Neural cell (in vitro differentiated cells): ENCODE measurements around the gene LZTR1. TPM values are rescaled to one million over a fixed set of nuclear protein-coding genes. Genes with fewer than 3 reads are reported as not detected.

Experiments
- H2AFZ ChIP-seq: fragments of 200-600, 300-800 bp; sonication (generic), shearing (Covaris generic); 2 replicates; pipeline ENCODE4 v1.6.0; 2014; ENCODE audit warnings: low read depth, mild to moderate bottlenecking, antibody characterized with exemption, low read length, moderate library complexity
- H3F3A ChIP-seq: fragments of 200-600 bp; shearing (Covaris generic); 2 replicates; pipeline ENCODE4 v1.6.1; 2016; ENCODE audit warnings: mild to moderate bottlenecking, moderate library complexity, mixed read lengths, antibody characterized with exemption, low read length; ENCODE audit not compliant: insufficient read depth, poor library complexity, severe bottlenecking
- H3K27ac ChIP-seq: fragments of 200-600, 300-800 bp; sonication (generic), shearing (Covaris generic); 2 replicates; pipeline ENCODE4 v1.5.1; 2014; ENCODE audit warnings: mild to moderate bottlenecking, low read length, moderate library complexity
- H3K27me3 ChIP-seq: fragments of 300-800, 200-600 bp; sonication (generic), shearing (Covaris generic); 2 replicates; pipeline ENCODE4 v1.6.0; 2014; ENCODE audit warnings: mild to moderate bottlenecking, low read depth, low read length, moderate library complexity; ENCODE audit not compliant: insufficient read depth
- H3K36me3 ChIP-seq: fragments of 300-800, 200-600 bp; sonication (generic), shearing (Covaris generic); 2 replicates; pipeline ENCODE4 v1.5.1; 2014; ENCODE audit warnings: mild to moderate bottlenecking, antibody characterized with exemption, low read length, moderate library complexity; ENCODE audit not compliant: insufficient read depth
- H3K4me2 ChIP-seq: fragments of 300-800, 200-600 bp; sonication (generic), shearing (Covaris generic); 2 replicates; pipeline ENCODE4 v1.6.0; 2014; ENCODE audit warnings: mild to moderate bottlenecking, low read length
- H3K4me3 ChIP-seq: fragments of 300-800, 200-600 bp; sonication (generic), shearing (Covaris generic); 2 replicates; pipeline ENCODE4 v1.5.1; 2014; ENCODE audit warnings: mild to moderate bottlenecking, low read length, moderate library complexity
- H3K79me2 ChIP-seq: fragments of 200-600 bp; shearing (Covaris generic); replicated peaks from 2 replicates; pipeline ENCODE4 v1.6.0; 2014; ENCODE audit warnings: mild to moderate bottlenecking, low read length, moderate library complexity; ENCODE audit not compliant: insufficient read depth
- H3K9ac ChIP-seq: fragments of 300-800, 200-600 bp; sonication (generic), shearing (Covaris generic); 2 replicates; pipeline ENCODE4 v1.6.1; 2016; ENCODE audit warnings: mild to moderate bottlenecking, low read length, mixed read lengths
- H3K9me2 ChIP-seq: fragments of 200-600 bp; shearing (Covaris generic); 2 replicates; pipeline ENCODE4 v1.6.1; 2016; ENCODE audit warnings: mild to moderate bottlenecking, low read length, mixed read lengths; ENCODE audit not compliant: insufficient read depth
- H3K9me3 ChIP-seq: fragments of 200-600, 300-800 bp; sonication (generic), shearing (Covaris generic); 2 replicates; pipeline ENCODE4 v1.6.1; 2016; ENCODE audit warnings: mild to moderate bottlenecking, mixed run types, low read length, moderate library complexity, mixed read lengths
- H4K20me1 ChIP-seq: fragments of 200-600 bp; shearing (Covaris generic); 2 replicates; pipeline ENCODE4 v1.6.1; 2016; ENCODE audit warnings: mild to moderate bottlenecking, mixed run types; ENCODE audit not compliant: insufficient read depth
- CTCF ChIP-seq: fragments of 450-650 bp; IDR thresholded peaks from 2 replicates; pipeline ENCODE4 v1.5.1; 2014; ENCODE audit warnings: antibody characterized with exemption, mild to moderate bottlenecking, moderate library complexity; ENCODE audit not compliant: poor library complexity, severe bottlenecking
- EP300 ChIP-seq: fragments of 450-650 bp; conservative IDR thresholded peaks from 2 replicates; pipeline ENCODE4 v1.6.1; 2014; ENCODE audit warnings: antibody characterized with exemption, mild to moderate bottlenecking, moderate library complexity; ENCODE audit not compliant: poor library complexity, severe bottlenecking
- EZH2 ChIP-seq: fragments of 200-600, 300-800 bp; shearing (Covaris generic), sonication (generic); IDR thresholded peaks from 2 replicates; pipeline ENCODE4 v1.6.1; 2014; ENCODE audit warnings: antibody characterized with exemption, low read length, borderline replicate concordance, mild to moderate bottlenecking; ENCODE audit not compliant: insufficient read depth, poor library complexity, severe bottlenecking
- MXI1 ChIP-seq: fragments of 450-650 bp; conservative IDR thresholded peaks from 2 replicates; pipeline ENCODE4 v1.6.1; 2014; ENCODE audit warnings: antibody characterized with exemption, mild to moderate bottlenecking; ENCODE audit not compliant: poor library complexity, severe bottlenecking
- POLR2AphosphoS5 ChIP-seq: IDR thresholded peaks from 2 replicates; pipeline ENCODE4 v1.6.1; 2012
- RAD21 ChIP-seq: fragments of 450-650 bp; conservative IDR thresholded peaks from 2 replicates; pipeline ENCODE4 v1.6.1; 2014; ENCODE audit warnings: antibody characterized with exemption, mild to moderate bottlenecking, moderate library complexity
- REST ChIP-seq: IDR thresholded peaks from 2 replicates; pipeline ENCODE4 v1.6.1; 2012; ENCODE audit warnings: borderline replicate concordance
- SMC3 ChIP-seq: fragments of 450-650 bp; conservative IDR thresholded peaks from 2 replicates; pipeline ENCODE4 v1.6.1; 2014; ENCODE audit warnings: antibody characterized with exemption, mild to moderate bottlenecking, moderate library complexity; ENCODE audit not compliant: poor library complexity
- TAF1 ChIP-seq: IDR thresholded peaks from 2 replicates; pipeline ENCODE4 v1.6.1; 2012; ENCODE audit warnings: low read depth
- polyA plus RNA-seq: library from polyadenylated mRNA; depleted of rRNA; stranded (reverse); fragments of >200 nt; gene quantifications from 2 replicates; pipeline ENCODE4 v1.2.3, GENCODE V29; 2014

LZTR1 gene
- polyA plus RNA-seq, 1 donor from 2014 or later = 114 TPM

GRCh38 chr22:20974336-20974955 lies 7.7 kb upstream of the LZTR1 start:
- no peak overlapping the region for H2AFZ ChIP-seq
- H3K36me3 ChIP-seq = no peaks in the 10 kb centered on the region
- no peak overlapping the region for H3K4me2 ChIP-seq
- no peaks in the 10 kb centered on the region for H3K79me2 ChIP-seq
- no peaks in the 10 kb centered on the region for H3K9me3 ChIP-seq
- no peak overlapping the region for H3K27ac ChIP-seq
- no peak overlapping the region for H3K9ac ChIP-seq
- H3K9me2 ChIP-seq = no peaks in the 10 kb centered on the region
- TF ChIP-seq EP300 = no peak
- TF ChIP-seq TAF1 = no peak
- no peak for TF ChIP-seq SMC3
- H3K27me3 ChIP-seq = no peaks in the 10 kb centered on the region
- H3K4me3 ChIP-seq = no peak overlapping the region
- no peaks in the 10 kb centered on the region for H3F3A ChIP-seq
- no peaks in the 10 kb centered on the region for H4K20me1 ChIP-seq

- no peak overlapping the region for H3K4me3 ChIP-seq
- no peak overlapping the region for H3K9ac ChIP-seq
- no peaks in the 10 kb centered on the region for H4K20me1 ChIP-seq
- no peaks in the 10 kb centered on the region for H3K79me2 ChIP-seq
- H3K9me2 ChIP-seq = no peaks in the 10 kb centered on the region
- no peaks in the 10 kb centered on the region for H3K9me3 ChIP-seq
- TF ChIP-seq SMC3 (no peak), POLR2AphosphoS5 (no peak), MXI1 (no peak), RAD21 (no peak), EZH2 (no peak), REST (no peak), EP300 (no peak)
- H2AFZ ChIP-seq = no peak overlapping the region
- H3K36me3 ChIP-seq = no peaks in the 10 kb centered on the region
- no peak overlapping the region for H3K27ac ChIP-seq
- no peaks in the 10 kb centered on the region for H3K27me3 ChIP-seq
- H3F3A ChIP-seq = no peaks in the 10 kb centered on the region
- H3K4me2 ChIP-seq = no peak overlapping the region
These were observed 6.4 kb upstream of the LZTR1 start for GRCh38 chr22:20975541-20976290.

- TF ChIP-seq CTCF = no peak
- no peaks in the 10 kb centered on the region for H4K20me1 ChIP-seq
- H2AFZ ChIP-seq = no peak overlapping the region
These were observed 5.7 kb upstream of the LZTR1 start for GRCh38 chr22:20976291-20976877.

More at GRCh38 chr22:20976291-20976877, 5.7 kb upstream of the LZTR1 start:
- H3K9ac ChIP-seq = no peak overlapping the region
- no peak overlapping the region for H3K4me2 ChIP-seq
- no peak overlapping the region for H3K4me3 ChIP-seq
- H3F3A ChIP-seq = no peaks in the 10 kb centered on the region
- no peaks in the 10 kb centered on the region for H3K27me3 ChIP-seq
- no peaks in the 10 kb centered on the region for H3K36me3 ChIP-seq
- H3K27ac ChIP-seq = no peak overlapping the region
- H3K9me3 ChIP-seq = no peaks in the 10 kb centered on the region
- no peaks in the 10 kb centered on the region for H3K79me2 ChIP-seq
- no peaks in the 10 kb centered on the region for H3K9me2 ChIP-seq
